Keratinocyte (primary cell): ENCODE data around the gene DTNBP1. TPM values are rescaled to one million over a fixed set of nuclear protein-coding genes. Genes with fewer than 3 reads are reported as not detected.

Experiments used
- DNase-seq: peaks from one replicate; pipeline ENCODE4 v3.0.0-alpha.2; 2011; ENCODE audit warnings: low read depth, missing footprints, low spot score
- FAIRE-seq: peaks from 2 replicates; lab custom pipeline; 2011; peaks lifted over from hg19 to GRCh38; lab: Jason Lieb, UNC
- H2AFZ ChIP-seq: 2 replicates; pipeline ENCODE4 v1.6.0; 2012; ENCODE audit warnings: low read length, control low read depth, inconsistent platforms; ENCODE audit not compliant: control insufficient read depth
- H3K27ac ChIP-seq: 2 replicates; pipeline ENCODE4 v1.5.1; 2011; ENCODE audit warnings: low read length; ENCODE audit not compliant: control insufficient read depth, insufficient read depth
- H3K27me3 ChIP-seq: 3 replicates; pipeline ENCODE4 v1.6.0; 2011; ENCODE audit warnings: low read length; ENCODE audit not compliant: control insufficient read depth, insufficient read depth; ENCODE audit errors: extremely low read depth
- H3K36me3 ChIP-seq, 2 experiments: 2 replicates in 1 of 2; 3 replicates in 1 of 2; pipeline ENCODE4 v1.5.1; 2011; ENCODE audit warnings: low read length in 2 of 2, mild to moderate bottlenecking in 1 of 2; ENCODE audit not compliant: control insufficient read depth in 2 of 2, insufficient read depth in 2 of 2; ENCODE audit errors: extremely low read depth in 1 of 2
- H3K4me1 ChIP-seq: 3 replicates; pipeline ENCODE4 v1.5.1; 2011; ENCODE audit warnings: low read length; ENCODE audit not compliant: control insufficient read depth, insufficient read depth; ENCODE audit errors: extremely low read depth
- H3K4me2 ChIP-seq: 3 replicates; pipeline ENCODE4 v1.6.0; 2011; ENCODE audit warnings: low read depth, low read length; ENCODE audit not compliant: control insufficient read depth, insufficient read depth; ENCODE audit errors: extremely low read depth
- H3K4me3 ChIP-seq, 3 experiments: fragments of 200-600 bp in 1 of 3; sonication (generic) in 1 of 3; 2 replicates in 2 of 3; 3 replicates in 1 of 3; pipeline ENCODE4 v1.5.1; 2011 to 2016; ENCODE audit warnings: low read length in 3 of 3, mild to moderate bottlenecking in 3 of 3, control low read depth in 2 of 3, inconsistent platforms in 1 of 3, low read depth in 1 of 3, mixed read lengths in 1 of 3, mixed run types in 1 of 3, moderate library complexity in 1 of 3; ENCODE audit not compliant: control insufficient read depth in 2 of 3, insufficient read depth in 2 of 3; ENCODE audit errors: extremely low read depth in 1 of 3
- H3K79me2 ChIP-seq: 2 replicates; pipeline ENCODE4 v1.6.0; 2012; ENCODE audit warnings: low read length; ENCODE audit not compliant: control insufficient read depth, insufficient read depth
- H3K9ac ChIP-seq: 3 replicates; pipeline ENCODE4 v1.6.0; 2011; ENCODE audit warnings: low read length; ENCODE audit not compliant: control insufficient read depth, insufficient read depth; ENCODE audit errors: extremely low read depth
- H3K9me1 ChIP-seq: 3 replicates; pipeline ENCODE4 v1.6.0; 2011; ENCODE audit warnings: low read length; ENCODE audit not compliant: control insufficient read depth, insufficient read depth; ENCODE audit errors: extremely low read depth
- H3K9me3 ChIP-seq: 2 replicates; pipeline ENCODE4 v1.5.1; 2012; ENCODE audit warnings: low read depth, low read length; ENCODE audit not compliant: control insufficient read depth
- H4K20me1 ChIP-seq: 3 replicates; pipeline ENCODE4 v1.6.0; 2011; ENCODE audit warnings: low read length; ENCODE audit not compliant: control insufficient read depth, insufficient read depth; ENCODE audit errors: extremely low read depth
- CTCF ChIP-seq, 3 experiments: IDR thresholded peaks in 1 of 3; conservative IDR thresholded peaks in 1 of 3; optimal IDR thresholded peaks in 1 of 3; 2 replicates in 2 of 3; 3 replicates in 1 of 3; pipeline versions ENCODE3 to v1.5.1; 2011; ENCODE audit warnings: low read length in 3 of 3, mild to moderate bottlenecking in 3 of 3, moderate library complexity in 2 of 3, control low read depth in 1 of 3, inconsistent platforms in 1 of 3; ENCODE audit not compliant: insufficient read depth in 2 of 3; ENCODE audit errors: extremely low read depth in 1 of 3
- EZH2 ChIP-seq: IDR thresholded peaks from one replicate; pipeline ENCODE4 v1.6.1; 2012; ENCODE audit warnings: inconsistent platforms, mild to moderate bottlenecking, low read length, moderate library complexity
- dilution Hi-C: fragments of 300-500 bp; cut with MboI; formaldehyde crosslinking; loops from one replicate; pipeline ENCODE4 v1.7.0; 2020; ENCODE audit warnings: low sequenced_read_pairs; ENCODE audit not compliant: extremely low pct_ligation_motif_present
- polyA plus RNA-seq, 5 experiments: library from polyadenylated mRNA; depleted of rRNA in 3 of 5; stranded (reverse) in 3 of 5; stranded (forward) in 1 of 5; unstranded in 1 of 5; fragments of >200 nt; gene quantifications; 1 replicate in 1 of 5; 2 replicates in 3 of 5; 3 replicates in 1 of 5; pipeline versions ENCODE4 v1.2.1 to v1.2.3, GENCODE V29; 2011 to 2012; ENCODE audit warnings: missing spikeins in 2 of 5, low read depth in 1 of 5, low replicate concordance in 1 of 5

The DTNBP1 gene
- polyA plus RNA-seq, 1 donor (not counting 4 experiments of a cell fraction or from before 2014, with no cell fraction given): 11.5 TPM

GRCh38 chr6:15585760-15586214 is 77.0 kb downstream of the DTNBP1 start:
- Histone ChIP-seq H3K9me1 (no peaks in the 10 kb centered on the region), H3K4me3 (no peak overlapping the region), H3K9me3 (no peaks in the 10 kb centered on the region), H4K20me1 (no peaks in the 10 kb centered on the region), H3K4me1 (peaks cover 4% of the 10 kb centered on the region), H2AFZ (no peak overlapping the region), H3K27ac (no peak overlapping the region), H3K36me3 (no peaks in the 10 kb centered on the region), H3K27me3 (no peaks in the 10 kb centered on the region), H3K79me2 (no peaks in the 10 kb centered on the region), H3K4me2 (no peak overlapping the region), H3K9ac (no peak overlapping the region)
- no peak for TF ChIP-seq EZH2
- FAIRE-seq (no peak), DNase-seq (no peak)
- dilution Hi-C loops: no loop called here

- dilution Hi-C loops: no loop called here
- Histone ChIP-seq H3K36me3 (no peaks in the 10 kb centered on the region), H3K9ac (no peak overlapping the region), H3K4me2 (no peak overlapping the region), H3K9me3 (no peaks in the 10 kb centered on the region), H4K20me1 (no peaks in the 10 kb centered on the region), H3K4me3 (no peak overlapping the region), H3K27me3 (no peaks in the 10 kb centered on the region), H3K4me1 (peaks cover 4% of the 10 kb centered on the region), H3K9me1 (no peaks in the 10 kb centered on the region), H2AFZ (no peak overlapping the region), H3K27ac (no peak overlapping the region), H3K79me2 (no peaks in the 10 kb centered on the region)
- FAIRE-seq (no peak), DNase-seq (no peak)
- TF ChIP-seq EZH2 (no peak), CTCF (optimal IDR thresholded peaks at IDR 0.05 in 1 of 3, IDR thresholded peaks at IDR 0.05 in 1 of 3, conservative IDR thresholded peaks at IDR 0.05 in 1 of 3; ENCODE audit: extremely low read depth in 1 of 3, insufficient read depth in 2 of 3, low read length in 3 of 3) (no peak)
Observed at GRCh38 chr6:15582499-15582898, 80.3 kb downstream of the DTNBP1 start.

- H3K9me1 ChIP-seq: no peaks in the 10 kb centered on the region
- H3K36me3 ChIP-seq: no peaks in the 10 kb centered on the region
- no peaks in the 10 kb centered on the region for H3K79me2 ChIP-seq
- H2AFZ ChIP-seq: no peak overlapping the region
- no peak overlapping the region for H3K4me3 ChIP-seq
- peaks cover 3% of the 10 kb centered on the region for H3K4me1 ChIP-seq
- no peaks in the 10 kb centered on the region for H3K27me3 ChIP-seq
- no peak for DNase-seq
- H3K9me3 ChIP-seq: no peaks in the 10 kb centered on the region
- TF ChIP-seq EZH2 (no peak), CTCF (optimal IDR thresholded peaks at IDR 0.05 in 1 of 3, IDR thresholded peaks at IDR 0.05 in 1 of 3, conservative IDR thresholded peaks at IDR 0.05 in 1 of 3; ENCODE audit: extremely low read depth in 1 of 3, insufficient read depth in 2 of 3, low read length in 3 of 3) (no peak)
- H4K20me1 ChIP-seq: no peaks in the 10 kb centered on the region
- H3K27ac ChIP-seq: no peak overlapping the region
- no peak overlapping the region for H3K9ac ChIP-seq
- FAIRE-seq: no peak
- H3K4me2 ChIP-seq: no peak overlapping the region
- dilution Hi-C loops: no loop called here
Observed at GRCh38 chr6:15581751-15582150, 81.1 kb downstream of the DTNBP1 start.
